IMR-90 (cell line): ENCODE data around the gene PRKD2. TPM values are rescaled to one million over a fixed set of nuclear protein-coding genes. Genes with fewer than 3 reads are reported as not detected.

ENCODE experiments used
- ATAC-seq: fragments of 200-7000 bp; cut with Tn5 transposase; 2 replicates; pipeline ENCODE4 v1.9.1; 2020; ENCODE audit warnings: low read depth, mild to moderate bottlenecking, moderate library complexity
- BruUV-seq: library from RNA; stranded (reverse); fragments of 400-500 nt; replicated peaks from 2 replicates; lab custom pipeline; 2021; lab: Mats Ljungman, UMichigan
- CTCF ChIA-PET: fragments of 300-600 bp; formaldehyde crosslinking; extraction: SDS; loops from one replicate; lab custom pipeline; 2021; ENCODE audit warnings: antibody characterized with exemption; lab: Yijun Ruan, JAX
- POLR2A ChIA-PET: fragments of 300-600 bp; sonication (Branson Sonifier 250); formaldehyde crosslinking; loops from one replicate; lab custom pipeline; 2022; ENCODE audit warnings: antibody characterized with exemption; ENCODE audit not compliant: unreplicated experiment; lab: Charles Lee
- DNase-seq: peaks from one replicate; pipeline ENCODE4 v3.0.0; 2013
- H2AFZ ChIP-seq: replicated peaks from 2 replicates; pipeline ENCODE3; 2013; ENCODE audit warnings: low read length, mild to moderate bottlenecking; ENCODE audit not compliant: poor library complexity
- H2AK5ac ChIP-seq: 2 replicates; pipeline ENCODE4 v1.6.1; 2013; ENCODE audit warnings: low read depth, low read length, inconsistent platforms
- H2AK9ac ChIP-seq: replicated peaks from 2 replicates; pipeline ENCODE3; 2013; ENCODE audit warnings: mild to moderate bottlenecking, low read depth, low read length, moderate library complexity; ENCODE audit not compliant: poor library complexity
- H2BK120ac ChIP-seq: 2 replicates; pipeline ENCODE4 v1.6.1; 2013; ENCODE audit warnings: low read depth, low read length, inconsistent platforms
- H2BK15ac ChIP-seq: 3 replicates; pipeline ENCODE4 v1.6.1; 2013; ENCODE audit warnings: low read depth, low read length, inconsistent platforms
- H2BK20ac ChIP-seq: 2 replicates; pipeline ENCODE4 v1.6.1; 2013; ENCODE audit warnings: low read depth, mild to moderate bottlenecking, inconsistent platforms, low read length, moderate library complexity
- H2BK5ac ChIP-seq: 2 replicates; pipeline ENCODE4 v1.6.1; 2013; ENCODE audit warnings: mild to moderate bottlenecking, low read depth, low read length, inconsistent platforms; ENCODE audit not compliant: poor library complexity, severe bottlenecking
- H3K14ac ChIP-seq: replicated peaks from 2 replicates; pipeline ENCODE4 v1.6.1; 2013; ENCODE audit warnings: low read depth, low read length, inconsistent platforms
- H3K18ac ChIP-seq: 2 replicates; pipeline ENCODE4 v1.6.1; 2013; ENCODE audit warnings: low read depth, low read length, control low read depth
- H3K23ac ChIP-seq: 2 replicates; pipeline ENCODE4 v1.6.1; 2013; ENCODE audit warnings: low read depth, low read length, inconsistent platforms
- H3K27ac ChIP-seq: 2 replicates; pipeline ENCODE4 v1.5.1; 2013; ENCODE audit warnings: mild to moderate bottlenecking, control low read depth, low read length; ENCODE audit not compliant: insufficient read depth
- H3K27me3 ChIP-seq: 2 replicates; pipeline ENCODE4 v1.6.1; 2013; ENCODE audit warnings: low read length; ENCODE audit not compliant: control insufficient read depth, insufficient read depth
- H3K36me3 ChIP-seq: 2 replicates; pipeline ENCODE4 v1.6.1; 2013; ENCODE audit warnings: low read length, mixed read lengths; ENCODE audit not compliant: control insufficient read depth, insufficient read depth
- H3K4ac ChIP-seq: 2 replicates; pipeline ENCODE4 v1.6.1; 2013; ENCODE audit warnings: low read depth, low read length, inconsistent platforms
- H3K4me1 ChIP-seq: 2 replicates; pipeline ENCODE4 v1.6.1; 2013; ENCODE audit warnings: low read length, mixed read lengths; ENCODE audit not compliant: control insufficient read depth, insufficient read depth
- H3K4me2 ChIP-seq: 2 replicates; pipeline ENCODE4 v1.6.1; 2013; ENCODE audit warnings: low read depth, mild to moderate bottlenecking, control low read depth, low read length, moderate library complexity
- H3K4me3 ChIP-seq: 2 replicates; pipeline ENCODE4 v1.5.1; 2013; ENCODE audit warnings: low read depth, mild to moderate bottlenecking, control low read depth, low read length, moderate library complexity; ENCODE audit not compliant: insufficient read depth
- H3K56ac ChIP-seq: 2 replicates; pipeline ENCODE4 v1.6.1; 2013; ENCODE audit warnings: low read length, inconsistent platforms; ENCODE audit not compliant: insufficient read depth; ENCODE audit errors: extremely low read depth
- H3K79me1 ChIP-seq, 2 experiments: 2 replicates each; pipeline ENCODE4 v1.6.1; 2013; ENCODE audit warnings: low read length in 2 of 2, inconsistent platforms in 1 of 2, low read depth in 1 of 2
- H3K9ac ChIP-seq: 2 replicates; pipeline ENCODE4 v1.6.1; 2013; ENCODE audit warnings: low read depth, low read length, control low read depth
- H3K9me1 ChIP-seq: 2 replicates; pipeline ENCODE4 v1.6.1; 2013; ENCODE audit warnings: low read length, inconsistent platforms; ENCODE audit not compliant: insufficient read depth
- H3K9me3 ChIP-seq: 2 replicates; pipeline ENCODE4 v1.6.1; 2013; ENCODE audit warnings: low read length; ENCODE audit not compliant: control insufficient read depth, insufficient read depth
- H4K20me1 ChIP-seq: 2 replicates; pipeline ENCODE4 v1.6.1; 2013; ENCODE audit warnings: low read length, inconsistent platforms; ENCODE audit not compliant: insufficient read depth
- H4K5ac ChIP-seq: 2 replicates; pipeline ENCODE4 v1.6.1; 2013; ENCODE audit warnings: mild to moderate bottlenecking, low read depth, low read length, control low read depth
- H4K8ac ChIP-seq, 2 experiments: 2 replicates each; pipeline ENCODE4 v1.6.1; 2013; ENCODE audit warnings: low read depth in 2 of 2, low read length in 2 of 2, control low read depth in 1 of 2, inconsistent platforms in 1 of 2
- H4K91ac ChIP-seq: 2 replicates; pipeline ENCODE4 v1.6.1; 2013; ENCODE audit warnings: low read depth, low read length, inconsistent platforms; ENCODE audit not compliant: insufficient read depth
- CHD1 ChIP-seq: IDR thresholded peaks from 2 replicates; pipeline ENCODE4 v1.6.1; 2012; ENCODE audit warnings: low read depth, low read length, improper control_type of control experiment
- ELK1 ChIP-seq: fragments of 150-350 bp; IDR thresholded peaks from 2 replicates; pipeline ENCODE4 v1.6.1; 2016; ENCODE audit warnings: low read depth, mild to moderate bottlenecking, low read length, moderate library complexity, borderline replicate concordance
- FOS ChIP-seq: fragments of 150-350 bp; IDR thresholded peaks from 2 replicates; pipeline ENCODE4 v1.6.1; 2016; ENCODE audit warnings: low read depth, low read length
- MAZ ChIP-seq: IDR thresholded peaks from 2 replicates; pipeline ENCODE4 v1.6.1; 2012; ENCODE audit warnings: low read depth, mild to moderate bottlenecking, low read length, improper control_type of control experiment, moderate library complexity, borderline replicate concordance
- RAD21 ChIP-seq: IDR thresholded peaks from 2 replicates; pipeline ENCODE4 v1.6.1; 2012; ENCODE audit warnings: low read length, improper control_type of control experiment
- RCOR1 ChIP-seq: IDR thresholded peaks from 2 replicates; pipeline ENCODE4 v1.6.1; 2012; ENCODE audit warnings: mild to moderate bottlenecking, low read length, improper control_type of control experiment; ENCODE audit not compliant: insufficient replicate concordance
- SMC3 ChIP-seq: fragments of 150-350 bp; IDR thresholded peaks from 2 replicates; pipeline ENCODE4 v1.6.1; 2016; ENCODE audit warnings: low read depth, mild to moderate bottlenecking, antibody characterized with exemption, low read length, moderate library complexity
- WGBS, 2 experiments: methylation state at CpG; one replicate each; pipeline versions ENCODE4 v1.1.5 to v1.1.7; 2013; ENCODE audit warnings: missing lambda C conversion rate in 2 of 2; ENCODE audit not compliant: insufficient read length in 1 of 2; ENCODE audit errors: extremely low coverage in 2 of 2; 5-methylcytosine and 5-hydroxymethylcytosine counted together
- dilution Hi-C: fragments of 300-500 bp; cut with HindIII; formaldehyde crosslinking; loops from one replicate; pipeline ENCODE4 v1.14.3; 2018; ENCODE audit warnings: low sequenced_read_pairs; ENCODE audit not compliant: unreplicated experiment
- in situ Hi-C: fragments of 300-500 bp; cut with MboI; formaldehyde crosslinking; loops from 3 replicates; pipeline ENCODE4 v1.14.3; 2019; ENCODE audit warnings: low sequenced_read_pairs, inconsistent platforms, mixed read lengths
- intact Hi-C: fragments of 100-400 bp; cut with micrococcal nuclease; formaldehyde crosslinking; loops from 2 replicates; pipeline ENCODE4 v1.10.0; 2022
- polyA plus RNA-seq, 3 experiments: library from polyadenylated mRNA; depleted of rRNA; stranded (reverse); fragments of >200 nt; gene quantifications; 2 replicates each; pipeline ENCODE4 v1.2.3, GENCODE V29; 2012; ENCODE audit warnings: low replicate concordance in 1 of 3
- total RNA-seq: library from RNA; depleted of rRNA; stranded (reverse); fragments of >200 nt; gene quantifications from 2 replicates; pipeline ENCODE4 v1.2.3, GENCODE V29; 2012
- TF ChIP-seq, protein P1 (sequence below): conservative IDR thresholded peaks from 2 replicates; pipeline ENCODE4 v1.5.1; 2012; ENCODE audit warnings: mild to moderate bottlenecking, low read depth, low read length, improper control_type of control experiment

PRKD2 gene
- total and polyA plus RNA-seq, 2 of the 4 experiments (the other 2 are of a cell fraction), result 9.9 to 19.6 TPM

DNA sequence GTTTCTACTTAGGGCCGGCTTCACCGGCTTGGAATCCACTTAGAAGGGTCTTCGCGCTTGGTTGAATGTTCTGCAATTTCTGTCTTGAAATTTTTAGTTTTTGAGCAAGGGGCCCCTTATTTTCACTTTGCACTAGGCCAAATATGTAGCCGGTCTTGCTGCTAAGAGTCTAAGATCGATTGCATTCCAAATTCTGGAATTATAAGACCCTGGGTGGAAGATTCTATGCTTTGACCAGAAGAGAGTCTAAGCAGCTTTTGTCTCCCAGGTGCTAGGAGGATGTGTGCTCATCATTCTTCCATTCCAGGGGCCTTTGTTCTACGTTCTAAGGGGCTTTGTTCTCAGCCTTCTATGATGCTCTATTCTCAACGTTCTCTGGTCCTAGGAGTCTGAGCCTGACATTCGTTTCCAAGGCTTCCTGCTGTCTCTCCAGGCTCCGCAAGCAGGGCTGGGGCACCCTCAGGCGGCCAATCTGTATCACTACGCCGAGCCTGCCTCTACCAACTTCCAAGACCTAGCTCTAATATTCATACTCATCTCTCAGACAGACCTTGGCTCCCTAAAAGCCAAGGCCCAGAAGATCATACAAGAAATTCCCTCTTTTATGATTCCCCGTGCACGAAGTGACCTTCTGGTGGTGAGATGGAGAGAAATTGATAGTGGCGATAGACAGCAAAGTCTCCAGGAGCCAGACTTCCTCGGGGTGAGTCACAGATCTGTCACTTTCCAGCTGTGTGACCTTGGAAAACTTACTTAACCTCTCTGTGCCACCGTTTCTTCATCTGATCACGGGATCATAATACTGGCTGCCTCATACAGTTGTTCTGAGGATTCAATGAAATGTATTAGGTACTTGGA is 55.0 kb downstream of the PRKD2 start:
- H2BK5ac ChIP-seq, result no peak overlapping the region
- no peak overlapping the region for H3K56ac ChIP-seq
- peaks cover 0 to 14% of the 10 kb centered on the region in 2 experiments; a peak in 1 of 4 replicates for H3K79me1 ChIP-seq
- H2BK15ac ChIP-seq, result no peak overlapping the region; the same call in 2 of the 3 replicates
- no peaks in the 10 kb centered on the region; the same call in 1 of the 2 replicates for H3K27me3 ChIP-seq
- H4K91ac ChIP-seq, result no peak overlapping the region
- no peak overlapping the region for H3K14ac ChIP-seq
- H3K27ac ChIP-seq, result no peak overlapping the region
- H3K9me3 ChIP-seq, result no peaks in the 10 kb centered on the region
- no peak overlapping the region for H2AK5ac ChIP-seq
- no peak overlapping the region for H3K23ac ChIP-seq
- H3K9me1 ChIP-seq, result no peaks in the 10 kb centered on the region
- DNase-seq (peak; percentile 90), ATAC-seq (peak; percentile 56)
- H3K18ac ChIP-seq, result no peak overlapping the region
- WGBS, 2 experiments, result 0% methylated on average over 2 of the region's 19 CpGs; no CpG with 5 or more reads in 1 of the 2 experiments
- H4K8ac ChIP-seq, result no peak overlapping the region; a peak in 1 of 4 replicates
- TF ChIP-seq FOS, result peak; percentile 47; the same call in 1 of the 2 replicates
- peak; percentile 56; the same call in 1 of the 2 replicates for TF ChIP-seq CHD1
- peak; percentile 96 for TF ChIP-seq SMC3
- TF ChIP-seq RCOR1, result no peak
- TF ChIP-seq, protein P1, sequence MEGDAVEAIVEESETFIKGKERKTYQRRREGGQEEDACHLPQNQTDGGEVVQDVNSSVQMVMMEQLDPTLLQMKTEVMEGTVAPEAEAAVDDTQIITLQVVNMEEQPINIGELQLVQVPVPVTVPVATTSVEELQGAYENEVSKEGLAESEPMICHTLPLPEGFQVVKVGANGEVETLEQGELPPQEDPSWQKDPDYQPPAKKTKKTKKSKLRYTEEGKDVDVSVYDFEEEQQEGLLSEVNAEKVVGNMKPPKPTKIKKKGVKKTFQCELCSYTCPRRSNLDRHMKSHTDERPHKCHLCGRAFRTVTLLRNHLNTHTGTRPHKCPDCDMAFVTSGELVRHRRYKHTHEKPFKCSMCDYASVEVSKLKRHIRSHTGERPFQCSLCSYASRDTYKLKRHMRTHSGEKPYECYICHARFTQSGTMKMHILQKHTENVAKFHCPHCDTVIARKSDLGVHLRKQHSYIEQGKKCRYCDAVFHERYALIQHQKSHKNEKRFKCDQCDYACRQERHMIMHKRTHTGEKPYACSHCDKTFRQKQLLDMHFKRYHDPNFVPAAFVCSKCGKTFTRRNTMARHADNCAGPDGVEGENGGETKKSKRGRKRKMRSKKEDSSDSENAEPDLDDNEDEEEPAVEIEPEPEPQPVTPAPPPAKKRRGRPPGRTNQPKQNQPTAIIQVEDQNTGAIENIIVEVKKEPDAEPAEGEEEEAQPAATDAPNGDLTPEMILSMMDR, result peak; percentile 99
- no peak for TF ChIP-seq ELK1
- peak; percentile 72 for TF ChIP-seq MAZ
- TF ChIP-seq RAD21, result peak; percentile 99
- H2AFZ ChIP-seq, result peak overlapping the region; percentile 73
- BruUV-seq, result no TSS peak
- in situ Hi-C loops (loop anchor here (5.0 to 10.0 kb wide), 2 partner anchors 50 to 127 kb away; no protein-coding TSS in a partner anchor), intact Hi-C loops (loop anchor here (1.0 to 5.0 kb wide), 3 partner anchors 48 to 133 kb away; no protein-coding TSS in a partner anchor), dilution Hi-C loops (no loop called here)
- H2BK120ac ChIP-seq, result no peak overlapping the region
- H2AK9ac ChIP-seq, result peak overlapping the region; percentile 14
- no peak overlapping the region for H4K5ac ChIP-seq
- H3K4ac ChIP-seq, result no peak overlapping the region
- no peaks in the 10 kb centered on the region for H3K36me3 ChIP-seq
- ChIA-PET POLR2A (interaction anchor here (1.0 to 1.6 kb wide), 2 partner anchors 9 to 22 kb away, joined by 5 read pairs; no protein-coding TSS in a partner anchor), CTCF (interaction anchor here (0.6 to 2.3 kb wide), 15 partner anchors 9 to 125 kb away, joined by 3 to 23 read pairs (median 4); partner anchors contain the start of genes CALM3 and PTGIR)
- peaks cover 4% of the 10 kb centered on the region for H3K4me1 ChIP-seq
- no peak overlapping the region for H2BK20ac ChIP-seq
- peak overlapping the region; percentile 85 for H3K4me2 ChIP-seq
- no peaks in the 10 kb centered on the region for H4K20me1 ChIP-seq
- H3K9ac ChIP-seq, result no peak overlapping the region
- peak overlapping the region; percentile 34 for H3K4me3 ChIP-seq
